Melanocyte of skin (primary cell): ENCODE measurements around the gene PARP8. TPM values are rescaled to one million over a fixed set of nuclear protein-coding genes. Genes with fewer than 3 reads are reported as not detected.

Source experiments
- total RNA-seq, 2 donors: library from RNA; depleted of rRNA; stranded (reverse); fragments of >200 nt; gene quantifications; 2 replicates each; pipeline ENCODE4 v1.2.3, GENCODE V29; 2012

The PARP8 gene, protein sequence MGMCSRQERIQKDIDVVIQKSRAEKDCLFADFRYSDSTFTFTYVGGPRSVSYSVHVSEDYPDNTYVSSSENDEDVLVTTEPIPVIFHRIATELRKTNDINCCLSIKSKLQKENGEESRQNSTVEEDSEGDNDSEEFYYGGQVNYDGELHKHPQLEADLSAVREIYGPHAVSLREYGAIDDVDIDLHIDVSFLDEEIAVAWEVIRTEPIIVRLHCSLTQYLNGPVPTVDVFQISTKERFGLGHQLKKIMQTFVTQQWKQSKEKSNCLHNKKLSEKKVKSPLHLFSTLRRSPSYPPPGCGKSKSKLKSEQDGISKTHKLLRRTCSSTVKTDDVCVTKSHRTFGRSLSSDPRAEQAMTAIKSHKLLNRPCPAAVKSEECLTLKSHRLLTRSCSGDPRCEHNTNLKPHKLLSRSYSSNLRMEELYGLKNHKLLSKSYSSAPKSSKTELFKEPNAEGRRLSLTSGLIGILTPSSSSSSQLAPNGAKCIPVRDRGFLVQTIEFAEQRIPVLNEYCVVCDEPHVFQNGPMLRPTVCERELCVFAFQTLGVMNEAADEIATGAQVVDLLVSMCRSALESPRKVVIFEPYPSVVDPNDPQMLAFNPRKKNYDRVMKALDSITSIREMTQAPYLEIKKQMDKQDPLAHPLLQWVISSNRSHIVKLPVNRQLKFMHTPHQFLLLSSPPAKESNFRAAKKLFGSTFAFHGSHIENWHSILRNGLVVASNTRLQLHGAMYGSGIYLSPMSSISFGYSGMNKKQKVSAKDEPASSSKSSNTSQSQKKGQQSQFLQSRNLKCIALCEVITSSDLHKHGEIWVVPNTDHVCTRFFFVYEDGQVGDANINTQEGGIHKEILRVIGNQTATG
- total RNA-seq = 10 to 100 TPM; 25.0 to 35.1 TPM

DNA sequence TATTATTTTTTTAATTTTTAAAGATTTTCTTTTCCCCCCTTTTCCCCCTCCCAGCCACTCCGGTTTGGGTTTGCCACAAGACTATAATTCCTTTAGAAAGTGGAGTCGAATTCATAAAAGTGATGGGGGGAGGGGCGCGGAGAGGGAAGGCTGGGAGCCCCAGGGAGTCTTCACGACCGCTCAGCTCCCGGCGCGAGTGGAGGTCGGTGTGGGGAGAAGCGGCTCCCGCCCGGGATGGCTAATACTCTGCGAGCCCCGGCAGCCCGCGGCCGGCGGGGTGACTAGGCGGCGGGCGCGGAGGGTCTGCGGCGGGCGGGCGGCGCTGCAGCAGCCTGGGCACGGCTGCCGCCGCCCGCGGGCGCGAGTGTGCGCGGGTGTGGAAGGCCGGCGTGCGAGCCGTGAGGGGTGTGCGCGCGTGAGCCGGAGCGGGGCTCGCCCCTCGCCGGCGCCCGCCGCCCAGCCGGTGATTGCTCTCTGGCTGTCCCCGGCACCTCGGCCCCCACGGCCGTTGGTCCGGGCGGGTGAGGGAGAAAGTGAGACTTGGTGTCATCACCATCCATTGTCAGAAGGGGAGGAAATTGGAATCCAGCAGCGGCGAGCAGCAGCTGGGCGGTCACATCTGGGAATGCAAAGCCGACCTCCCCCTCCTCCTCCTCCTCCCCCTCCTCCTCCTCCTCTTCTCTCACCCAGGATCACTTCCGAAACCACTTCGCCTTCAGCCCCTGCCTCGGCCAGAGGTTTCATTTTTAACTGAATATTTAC, at the start of gene PARP8:
Gene PARP8, plus strand, starts transcription at position 377 of the 762 bp plus-strand sequence. CDS start 459 bp downstream, outside the sequence.

Other genes starting within 250 kb of the PARP8 start
- 1 to 10 TPM; 3.1 to 6.7 TPM for gene EMB, start 225.3 kb upstream of the PARP8 start, total RNA-seq